ENCODE data around the gene NFKB1.
"Not testable (repeated sequence)": the region's sequence is repeated elsewhere in the genome, so short reads cannot be mapped to it uniquely, and the experiment has no call there.

The NFKB1 gene, protein sequence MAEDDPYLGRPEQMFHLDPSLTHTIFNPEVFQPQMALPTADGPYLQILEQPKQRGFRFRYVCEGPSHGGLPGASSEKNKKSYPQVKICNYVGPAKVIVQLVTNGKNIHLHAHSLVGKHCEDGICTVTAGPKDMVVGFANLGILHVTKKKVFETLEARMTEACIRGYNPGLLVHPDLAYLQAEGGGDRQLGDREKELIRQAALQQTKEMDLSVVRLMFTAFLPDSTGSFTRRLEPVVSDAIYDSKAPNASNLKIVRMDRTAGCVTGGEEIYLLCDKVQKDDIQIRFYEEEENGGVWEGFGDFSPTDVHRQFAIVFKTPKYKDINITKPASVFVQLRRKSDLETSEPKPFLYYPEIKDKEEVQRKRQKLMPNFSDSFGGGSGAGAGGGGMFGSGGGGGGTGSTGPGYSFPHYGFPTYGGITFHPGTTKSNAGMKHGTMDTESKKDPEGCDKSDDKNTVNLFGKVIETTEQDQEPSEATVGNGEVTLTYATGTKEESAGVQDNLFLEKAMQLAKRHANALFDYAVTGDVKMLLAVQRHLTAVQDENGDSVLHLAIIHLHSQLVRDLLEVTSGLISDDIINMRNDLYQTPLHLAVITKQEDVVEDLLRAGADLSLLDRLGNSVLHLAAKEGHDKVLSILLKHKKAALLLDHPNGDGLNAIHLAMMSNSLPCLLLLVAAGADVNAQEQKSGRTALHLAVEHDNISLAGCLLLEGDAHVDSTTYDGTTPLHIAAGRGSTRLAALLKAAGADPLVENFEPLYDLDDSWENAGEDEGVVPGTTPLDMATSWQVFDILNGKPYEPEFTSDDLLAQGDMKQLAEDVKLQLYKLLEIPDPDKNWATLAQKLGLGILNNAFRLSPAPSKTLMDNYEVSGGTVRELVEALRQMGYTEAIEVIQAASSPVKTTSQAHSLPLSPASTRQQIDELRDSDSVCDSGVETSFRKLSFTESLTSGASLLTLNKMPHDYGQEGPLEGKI

DNA sequence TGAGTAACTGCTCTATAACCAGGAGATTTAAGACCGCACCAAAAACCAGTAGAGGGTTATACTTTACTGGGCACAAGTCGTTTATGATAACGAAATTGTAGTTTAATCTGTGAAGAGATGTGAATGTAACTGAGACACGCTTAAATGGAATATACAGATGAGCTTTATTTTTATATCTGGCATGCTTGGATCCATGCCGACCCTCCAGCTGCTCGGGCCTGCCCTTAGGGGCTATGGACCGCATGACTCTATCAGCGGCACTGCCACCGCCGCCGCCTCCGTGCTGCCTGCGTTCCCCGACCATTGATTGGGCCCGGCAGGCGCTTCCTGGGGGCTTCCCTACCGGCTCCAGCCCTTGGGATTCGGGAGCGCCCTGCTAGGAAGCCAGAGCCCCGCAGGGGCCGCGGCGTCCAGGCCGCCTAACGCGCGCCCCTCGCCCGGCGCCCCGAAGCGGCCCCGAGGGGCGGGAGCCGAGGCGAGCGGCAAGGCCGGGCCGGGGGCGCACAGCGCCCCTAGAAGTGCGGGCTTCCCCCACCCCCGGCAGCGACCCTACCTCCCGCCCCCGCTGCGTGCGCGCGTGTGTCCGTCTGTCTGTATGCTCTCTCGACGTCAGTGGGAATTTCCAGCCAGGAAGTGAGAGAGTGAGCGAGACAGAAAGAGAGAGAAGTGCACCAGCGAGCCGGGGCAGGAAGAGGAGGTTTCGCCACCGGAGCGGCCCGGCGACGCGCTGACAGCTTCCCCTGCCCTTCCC lies at the start of gene NFKB1:
TSS of gene NFKB1 (plus strand) at position 664 of the 751 bp plus-strand sequence. CDS start 24,160 bp downstream, outside the sequence.
- no peak for DNase-seq

DNA sequence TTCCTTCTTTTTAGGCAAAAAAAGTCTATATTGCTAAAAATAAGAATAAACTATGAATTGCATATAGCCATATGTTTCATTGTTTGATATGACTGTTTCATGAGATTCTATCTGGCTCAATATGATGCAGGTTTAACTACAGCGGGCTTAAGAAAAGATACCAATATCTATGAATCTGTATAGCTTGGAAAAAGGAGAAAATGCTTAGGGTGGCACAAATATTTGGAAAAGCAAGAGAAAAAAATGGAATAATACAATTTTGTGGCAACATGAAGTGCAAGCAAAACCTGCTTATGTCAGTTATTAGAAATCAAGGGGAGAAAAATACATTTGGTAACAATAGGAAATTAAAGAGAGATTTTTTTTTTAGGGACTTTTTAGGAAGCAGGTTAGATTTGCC lies 48.3 kb upstream of the NFKB1 start:
- no peak for DNase-seq

DNA sequence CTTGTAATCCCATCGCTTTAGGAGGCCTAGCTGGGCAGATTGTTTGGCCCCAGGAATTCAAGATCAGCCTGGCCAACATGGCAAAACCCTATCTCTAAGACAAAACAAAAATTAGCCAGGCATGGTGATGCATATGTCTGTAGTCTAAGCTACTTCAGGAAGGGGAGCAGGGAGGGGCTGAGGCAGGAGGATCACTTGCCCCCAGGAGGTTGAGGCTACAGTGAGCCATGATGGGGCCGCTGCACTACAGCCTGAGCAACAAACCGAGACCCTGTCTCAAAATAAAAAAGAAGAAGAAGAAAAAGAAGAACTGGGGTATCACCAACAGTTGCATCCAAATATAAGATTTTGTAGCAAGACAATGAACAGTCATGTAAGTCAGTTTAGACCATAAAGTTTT lies 47.3 kb upstream of the NFKB1 start:
- no peak for DNase-seq

- no peak for DNase-seq
These were observed 46.9 kb upstream of the NFKB1 start for GRCh38 chr4:102454268-102454667.

- DNase-seq, result no peak
These were observed 46.0 kb upstream of the NFKB1 start for GRCh38 chr4:102454981-102455685.

DNA sequence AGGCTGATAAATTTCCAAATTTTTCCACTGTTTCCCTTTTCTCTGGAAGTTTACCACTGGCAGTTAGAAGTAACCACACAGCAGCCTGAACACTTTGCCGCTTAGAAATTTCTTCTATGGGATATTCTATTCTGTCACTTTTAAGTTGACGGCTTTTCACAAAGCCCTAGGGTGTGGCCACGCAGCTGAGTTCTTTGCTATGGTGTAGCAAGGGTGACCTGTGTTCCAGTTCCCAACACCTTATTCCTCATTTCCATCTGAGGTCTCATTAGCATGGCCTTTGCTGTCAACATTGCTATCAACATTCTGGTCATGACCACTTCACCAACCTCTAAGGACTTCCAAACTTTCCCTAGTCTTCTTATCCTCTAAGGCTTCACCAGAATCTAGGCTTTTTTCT lies 45.4 kb upstream of the NFKB1 start:
- DNase-seq, result no peak

DNA sequence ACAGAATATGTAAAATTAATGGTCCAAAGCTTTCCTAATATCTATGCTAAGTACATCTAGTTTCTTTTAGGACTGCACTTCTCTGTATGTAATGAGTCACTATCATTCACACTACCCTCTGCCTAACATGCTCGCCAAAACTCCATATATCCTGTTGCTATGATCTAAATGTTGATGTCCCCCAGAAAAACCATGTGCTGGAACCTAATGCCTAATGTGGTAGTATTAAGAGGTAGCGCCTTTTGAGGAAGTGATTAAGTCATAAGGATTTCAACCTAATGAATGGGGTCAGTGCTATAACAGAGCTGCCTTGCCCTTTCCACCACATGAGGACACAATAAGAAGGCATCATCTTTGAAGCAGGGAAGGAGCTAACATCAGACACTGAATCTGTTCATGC lies 34.9 kb upstream of the NFKB1 start:
- DNase-seq, result no peak

- no peak for DNase-seq
These were observed 31.4 kb upstream of the NFKB1 start for GRCh38 chr4:102469806-102470205.

DNA sequence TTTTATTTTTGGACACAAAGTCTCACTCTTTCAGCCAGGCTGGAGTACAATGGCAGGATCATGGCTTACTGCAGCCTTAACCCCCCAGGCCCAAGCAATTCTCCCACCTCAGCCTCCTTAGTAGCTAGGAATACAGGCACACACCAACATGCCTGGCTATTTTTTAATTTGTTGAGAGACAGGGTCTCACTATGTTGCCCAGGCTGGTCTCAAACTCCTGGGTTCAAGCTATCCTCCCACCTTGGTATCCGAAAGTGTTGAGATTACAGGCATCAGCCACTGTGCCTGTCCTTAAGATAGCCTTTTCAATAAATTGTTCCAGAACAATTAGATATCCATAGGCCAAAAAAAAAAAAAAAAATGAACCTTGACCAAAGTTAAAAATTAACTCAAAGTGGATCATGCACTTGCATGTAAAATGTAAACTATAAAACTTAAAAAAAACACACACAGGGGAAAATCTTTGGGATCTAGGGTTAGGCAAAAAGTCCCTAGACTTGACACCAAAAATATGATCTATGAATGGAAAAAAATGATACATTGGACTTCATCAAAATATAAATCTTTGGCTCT lies 28.6 kb upstream of the NFKB1 start:
- no peak for DNase-seq

- no peak for DNase-seq
These were observed 27.7 kb upstream of the NFKB1 start for GRCh38 chr4:102473476-102473875.

- no peak for DNase-seq
These were observed 26.2 kb upstream of the NFKB1 start for GRCh38 chr4:102474736-102475504.

DNA sequence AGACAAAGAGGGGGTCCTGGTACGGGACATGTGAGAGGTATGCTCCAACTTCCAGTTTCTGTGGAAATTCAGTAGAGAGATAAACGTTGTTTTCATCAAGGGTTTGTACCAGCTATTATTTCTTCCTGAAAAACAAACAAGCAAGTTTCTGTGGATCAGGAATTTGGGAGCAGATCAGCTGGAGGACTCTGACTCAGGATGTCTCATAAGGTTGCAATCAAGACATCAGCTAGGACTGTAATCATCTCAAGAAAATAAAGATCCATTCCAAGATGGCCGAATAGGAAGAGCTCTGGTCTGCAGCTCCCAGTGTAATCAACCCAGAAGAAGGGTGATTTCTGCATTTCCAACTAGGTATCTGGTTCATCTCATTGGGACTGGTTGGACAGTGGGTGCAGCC lies 23.5 kb upstream of the NFKB1 start:
- DNase-seq, result no peak

- DNase-seq, result no peak
These were observed 23.0 kb upstream of the NFKB1 start for GRCh38 chr4:102478186-102478585.

DNA sequence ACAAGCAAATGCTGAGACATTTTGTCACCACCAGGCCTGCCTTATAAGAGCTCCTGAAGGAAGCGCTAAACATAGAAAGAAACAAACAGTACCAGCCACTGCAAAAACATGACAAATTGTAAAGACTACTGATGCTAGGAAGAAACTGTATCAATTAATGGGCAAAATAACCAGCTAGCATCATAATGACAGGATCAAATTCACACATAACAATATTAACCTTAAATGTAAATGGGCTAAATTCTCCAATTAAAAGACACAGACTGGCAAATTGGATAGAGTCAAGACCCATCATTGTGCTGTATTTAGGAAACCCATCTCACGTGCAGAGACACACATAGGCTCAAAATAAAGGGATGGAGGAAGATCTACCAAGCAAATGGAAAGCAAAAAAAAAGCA lies 21.3 kb upstream of the NFKB1 start:
- not testable (repeated sequence) for DNase-seq

DNA sequence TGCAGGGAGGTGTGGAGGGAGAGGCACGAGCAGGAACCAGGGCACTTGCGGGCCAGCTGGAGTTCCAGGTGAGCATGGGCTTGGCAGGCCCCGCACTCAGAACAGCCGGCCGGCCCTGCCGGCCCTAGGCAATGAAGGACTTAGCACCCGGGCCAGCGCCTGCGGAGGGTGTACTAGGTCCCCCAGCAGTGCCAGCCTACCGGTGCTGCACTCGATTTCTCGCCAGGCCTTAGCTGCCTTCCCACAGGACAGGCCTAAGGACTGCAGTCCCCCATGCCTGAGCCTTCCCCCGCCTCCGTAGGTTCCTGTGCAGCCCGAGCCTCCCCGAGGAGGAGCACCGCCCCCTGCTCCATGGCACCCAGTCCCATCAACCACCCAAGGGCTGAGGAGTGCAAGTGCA lies 18.0 kb upstream of the NFKB1 start:
- DNase-seq, result no peak

DNA sequence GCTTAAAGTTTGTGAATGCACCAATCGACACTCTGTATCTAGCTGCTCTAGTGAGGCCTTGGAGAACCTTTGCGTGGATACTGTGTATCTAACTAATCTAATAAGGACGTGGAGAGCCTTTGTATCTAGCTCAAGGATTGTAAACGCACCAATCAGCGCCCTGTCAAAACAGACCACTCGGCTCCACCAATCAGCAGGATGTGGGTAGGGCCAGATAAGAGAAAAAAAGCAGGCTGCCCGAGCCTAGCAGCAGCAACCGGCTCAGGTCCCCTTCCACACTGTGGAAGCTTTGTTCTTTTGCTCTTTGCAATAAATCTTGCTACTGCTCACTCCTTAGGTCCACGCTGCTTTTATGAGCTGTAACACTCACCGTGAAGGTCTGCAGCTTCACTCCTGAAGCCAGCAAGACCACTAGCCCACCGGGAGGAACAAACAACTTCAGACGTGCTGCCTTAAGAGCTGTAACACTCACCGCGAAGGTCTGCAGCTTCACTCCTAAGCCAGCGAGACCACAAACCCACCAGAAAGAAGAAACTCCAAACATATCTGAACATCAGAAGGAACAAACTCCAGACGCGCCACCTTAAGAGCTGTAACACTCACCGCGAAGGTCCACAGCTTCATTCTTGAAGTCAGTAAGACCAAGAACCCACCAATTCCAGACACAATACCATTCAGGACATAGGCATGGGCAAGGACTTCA lies 17.0 kb upstream of the NFKB1 start:
- DNase-seq, result not testable (repeated sequence)

DNA sequence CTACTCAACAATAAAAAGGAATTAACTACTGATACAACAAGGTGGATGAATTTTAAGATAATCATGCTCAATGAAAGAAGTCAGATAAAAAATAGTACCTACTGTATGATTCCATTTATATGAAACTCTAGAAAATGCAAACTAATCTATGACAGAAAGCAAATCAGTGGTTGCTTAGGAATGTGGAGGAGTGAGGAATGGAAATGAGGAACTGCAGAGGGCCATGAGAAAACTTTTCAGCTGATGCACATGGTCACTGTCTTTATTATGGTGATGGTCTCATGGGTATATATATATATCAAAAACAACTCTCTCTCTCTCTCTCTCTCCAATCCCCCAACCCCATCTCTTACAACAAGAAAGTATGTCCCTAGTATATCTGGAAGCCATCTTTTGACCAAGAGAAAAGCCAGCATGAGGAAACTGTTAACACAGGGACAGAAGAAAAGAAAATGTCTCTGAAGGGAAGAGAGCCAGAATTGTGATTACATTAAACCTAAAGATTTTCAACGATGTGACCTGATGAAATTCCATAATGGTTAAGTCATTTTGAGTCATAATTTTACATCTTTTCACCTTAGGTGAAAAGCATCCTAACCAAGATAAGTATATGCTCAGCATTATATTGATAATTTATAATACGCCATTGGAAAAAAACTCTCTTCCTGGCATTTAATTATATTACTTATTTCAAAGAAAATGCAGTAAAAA lies 8.5 kb upstream of the NFKB1 start:
- no peak for DNase-seq

DNA sequence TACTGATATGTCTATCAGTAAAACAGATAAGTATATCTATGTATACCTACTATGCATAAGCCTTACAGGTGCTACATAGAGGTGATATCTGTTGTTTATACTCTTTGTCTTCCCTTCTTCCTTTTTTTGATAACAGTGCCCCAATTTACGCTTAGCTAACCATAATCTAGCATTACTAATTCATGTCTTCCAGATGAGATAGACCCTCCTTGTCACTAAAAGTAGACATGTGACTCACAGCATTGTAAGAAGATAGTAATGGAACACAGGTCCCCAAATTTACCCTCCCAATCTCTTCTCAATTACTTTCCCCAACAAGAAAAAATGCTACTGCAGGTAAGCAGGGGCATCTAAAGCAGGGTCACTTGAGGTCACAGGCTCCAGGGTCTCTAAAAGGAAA lies 7.9 kb upstream of the NFKB1 start:
- no peak for DNase-seq

GRCh38 chr4:102493794-102494193 lies 7.4 kb upstream of the NFKB1 start:
- peak; percentile 24 for DNase-seq

DNA sequence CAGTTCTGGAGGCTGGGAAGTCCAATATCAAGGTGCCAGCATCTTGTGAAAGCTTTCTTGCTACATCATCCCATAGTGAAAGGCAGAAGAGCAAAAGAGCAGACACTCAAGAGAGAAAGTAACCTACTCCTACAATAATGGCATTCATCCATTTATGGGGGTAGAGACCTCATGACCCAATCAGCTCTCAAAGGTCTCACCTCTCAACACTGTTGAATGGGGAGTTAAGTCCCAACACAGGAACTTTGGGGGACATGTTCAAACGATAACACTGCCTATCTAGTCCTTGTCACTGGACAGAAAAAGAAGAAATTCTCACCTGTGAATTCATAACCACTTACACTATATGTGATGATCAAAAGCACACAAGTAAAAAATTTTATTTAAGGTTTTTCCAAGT lies 6.6 kb upstream of the NFKB1 start:
- DNase-seq, result no peak
